Heart left ventricle (tissue), 13 donors: Measurements from ENCODE around the gene FNTB.

ENCODE experiments used
- POLR2A ChIP-seq, 2 donors: fragments of 450-650 bp; IDR thresholded peaks; one replicate each; pipeline ENCODE4 v1.6.1; 2017; ENCODE audit warnings: antibody characterized with exemption in 2 of 2, mild to moderate bottlenecking in 2 of 2, moderate library complexity in 2 of 2
- TF ChIP-seq, protein P1 (sequence below), 12 donors: fragments of 200-600 bp; sonication (generic) in 4 of 12; IDR thresholded peaks; one replicate each; pipeline versions ENCODE4 v1.5.0 to v1.8.0; 2018 to 2022; ENCODE audit warnings: antibody characterized with exemption in 12 of 12, mild to moderate bottlenecking in 5 of 12
- donor health status: ischemic (EF 13 %, LVEDD 7.1; RV severe dilation, severe dysfunction).
- donor health status: DM: no; HTN: yes; CAD: no.
- donor health status: DM: no; HTN: no; CAD: no.
- donor health status: ischemic (EF 25% LVEDD 6.9; RV normal size, moderate dysfunction).
- donor health status: ischemic (EF 25% LVEDD 5.7; RV mildly dilated, moderate dysfunction).
- donor health status: ischemic (EF 35%, LVEDD 5.7; RV mildly dilated, moderate dysfunction).
- donor health status: nonischemic (EF 11% LVEDD 7.7; RV severe dilation, severe dysfunction).
- donor health status: DM: yes; HTN: yes; CAD: no.
- donor health status: PGD.
- donor health status: ischemic (EF 29% LVEDD 5.4; RV normal size, mild dysfunction).
- donor health status: nonischemic (EF 23%, LVEDD 6.1; RV moderate dilation, normal function).

- TF ChIP-seq, protein P1, sequence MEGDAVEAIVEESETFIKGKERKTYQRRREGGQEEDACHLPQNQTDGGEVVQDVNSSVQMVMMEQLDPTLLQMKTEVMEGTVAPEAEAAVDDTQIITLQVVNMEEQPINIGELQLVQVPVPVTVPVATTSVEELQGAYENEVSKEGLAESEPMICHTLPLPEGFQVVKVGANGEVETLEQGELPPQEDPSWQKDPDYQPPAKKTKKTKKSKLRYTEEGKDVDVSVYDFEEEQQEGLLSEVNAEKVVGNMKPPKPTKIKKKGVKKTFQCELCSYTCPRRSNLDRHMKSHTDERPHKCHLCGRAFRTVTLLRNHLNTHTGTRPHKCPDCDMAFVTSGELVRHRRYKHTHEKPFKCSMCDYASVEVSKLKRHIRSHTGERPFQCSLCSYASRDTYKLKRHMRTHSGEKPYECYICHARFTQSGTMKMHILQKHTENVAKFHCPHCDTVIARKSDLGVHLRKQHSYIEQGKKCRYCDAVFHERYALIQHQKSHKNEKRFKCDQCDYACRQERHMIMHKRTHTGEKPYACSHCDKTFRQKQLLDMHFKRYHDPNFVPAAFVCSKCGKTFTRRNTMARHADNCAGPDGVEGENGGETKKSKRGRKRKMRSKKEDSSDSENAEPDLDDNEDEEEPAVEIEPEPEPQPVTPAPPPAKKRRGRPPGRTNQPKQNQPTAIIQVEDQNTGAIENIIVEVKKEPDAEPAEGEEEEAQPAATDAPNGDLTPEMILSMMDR (IDR thresholded peaks at IDR 0.05): no peak
- TF ChIP-seq POLR2A (IDR thresholded peaks at IDR 0.05): no peak
Observed at GRCh38 chr14:64968167-64968566, 18.5 kb upstream of the FNTB start.
